Neural progenitor cell (in vitro differentiated cells): ENCODE results near the gene PPM1B. TPM values are rescaled to one million over a fixed set of nuclear protein-coding genes. Genes with fewer than 3 reads are reported as not detected.

ENCODE experiments used
- DNase-seq: peaks from one replicate; pipeline ENCODE4 v3.0.0-alpha.2; 2016; ENCODE audit warnings: low spot score
- H2AFZ ChIP-seq: fragments of 200-600 bp; sonication (generic); replicated peaks from 2 replicates; pipeline ENCODE4 v1.6.1; 2016; ENCODE audit warnings: antibody characterized with exemption
- H3F3A ChIP-seq: fragments of 200-600 bp; sonication (generic); 2 replicates; pipeline ENCODE4 v1.6.1; 2016; ENCODE audit warnings: antibody characterized with exemption, low read depth
- H3K27ac ChIP-seq: fragments of 200-600 bp; sonication (generic); 2 replicates; pipeline ENCODE4 v1.5.1; 2016; ENCODE audit warnings: mild to moderate bottlenecking
- H3K27me3 ChIP-seq: fragments of 200-600 bp; sonication (generic); 2 replicates; pipeline ENCODE4 v1.6.1; 2016; ENCODE audit warnings: mild to moderate bottlenecking, moderate library complexity
- H3K36me3 ChIP-seq: fragments of 200-600 bp; sonication (generic); 2 replicates; pipeline ENCODE4 v1.5.1; 2016
- H3K4me1 ChIP-seq: fragments of 200-600 bp; sonication (generic); 2 replicates; pipeline ENCODE4 v1.6.1; 2016; ENCODE audit warnings: mixed run types
- H3K4me2 ChIP-seq: fragments of 200-600 bp; sonication (generic); 2 replicates; pipeline ENCODE4 v1.6.1; 2016
- H3K4me3 ChIP-seq: fragments of 200-600 bp; sonication (generic); 2 replicates; pipeline ENCODE4 v1.5.1; 2016
- H3K79me2 ChIP-seq: fragments of 200-600 bp; sonication (generic); 2 replicates; pipeline ENCODE4 v1.6.1; 2016; ENCODE audit warnings: low read depth
- H3K9ac ChIP-seq: fragments of 200-600 bp; sonication (generic); 2 replicates; pipeline ENCODE4 v1.6.1; 2016
- H3K9me3 ChIP-seq: fragments of 200-600 bp; sonication (generic); 2 replicates; pipeline ENCODE4 v1.5.1; 2016; ENCODE audit warnings: low read depth
- H4K20me1 ChIP-seq: fragments of 200-600 bp; sonication (generic); 2 replicates; pipeline ENCODE4 v1.6.1; 2016; ENCODE audit warnings: low read depth
- H3K27ac Mint-ChIP-seq: 3 replicates; pipeline ENCODE4 v1.8.0; 2021; ENCODE audit warnings: mixed read lengths
- H3K27me3 Mint-ChIP-seq: 2 replicates; pipeline ENCODE4 v1.8.0; 2022; ENCODE audit warnings: low read depth, mild to moderate bottlenecking, inconsistent platforms, moderate library complexity, mixed read lengths; ENCODE audit not compliant: insufficient read depth
- H3K36me3 Mint-ChIP-seq: 3 replicates; pipeline ENCODE4 v1.8.0; 2021; ENCODE audit warnings: mixed read lengths
- H3K4me1 Mint-ChIP-seq: 3 replicates; pipeline ENCODE4 v1.8.0; 2021; ENCODE audit warnings: mixed read lengths
- H3K4me3 Mint-ChIP-seq: 3 replicates; pipeline ENCODE4 v1.8.0; 2021; ENCODE audit warnings: mild to moderate bottlenecking, moderate library complexity, mixed read lengths
- H3K9me3 Mint-ChIP-seq: 3 replicates; pipeline ENCODE4 v1.8.0; 2020; ENCODE audit warnings: mixed read lengths
- EZH2 ChIP-seq: fragments of 200-600 bp; sonication (generic); IDR thresholded peaks from 2 replicates; pipeline ENCODE4 v1.6.1; 2017; ENCODE audit warnings: antibody characterized with exemption, mild to moderate bottlenecking, moderate library complexity
- EZH2phosphoT487 ChIP-seq: fragments of 200-600 bp; sonication (generic); IDR thresholded peaks from 2 replicates; pipeline ENCODE4 v1.6.1; 2017; ENCODE audit warnings: antibody characterized with exemption
- total RNA-seq: library from RNA; depleted of rRNA; stranded (reverse); fragments of >200 nt; gene quantifications from 2 replicates; pipeline ENCODE4 v1.2.3, GENCODE V29; 2015; ENCODE audit warnings: low replicate concordance
- TF ChIP-seq, protein P1 (sequence below): fragments of 200-600 bp; sonication (generic); IDR thresholded peaks from 2 replicates; pipeline ENCODE4 v1.5.1; 2017; ENCODE audit warnings: antibody characterized with exemption, mild to moderate bottlenecking

PPM1B gene
- total RNA-seq, 1 donor from 2014 or later: 86.6 TPM

- Histone ChIP-seq H3K79me2 (no peaks in the 10 kb centered on the region), H3K27ac (peak overlapping the region; percentile 64), H3K9me3 (no peaks in the 10 kb centered on the region), H3K4me3 (no peak overlapping the region), H2AFZ (no peak overlapping the region), H3K9ac (no peak overlapping the region), H3K4me1 (peaks cover 14% of the 10 kb centered on the region), H3K36me3 (no peaks in the 10 kb centered on the region), H3K4me2 (peak overlapping the region; percentile 31), H4K20me1 (no peaks in the 10 kb centered on the region), H3F3A (peaks cover 35% of the 10 kb centered on the region), H3K27me3 (no peaks in the 10 kb centered on the region)
- H3K27me3 Mint-ChIP-seq: no peaks in the 10 kb centered on the region
- H3K27ac Mint-ChIP-seq: peak overlapping the region; percentile 3
- H3K9me3 Mint-ChIP-seq: no peaks in the 10 kb centered on the region
- H3K36me3 Mint-ChIP-seq: no peaks in the 10 kb centered on the region
- H3K4me3 Mint-ChIP-seq: no peak overlapping the region
- peak; percentile 18 for DNase-seq
- H3K4me1 Mint-ChIP-seq: peaks cover 5% of the 10 kb centered on the region
- no peak for TF ChIP-seq EZH2
- TF ChIP-seq, protein P1, sequence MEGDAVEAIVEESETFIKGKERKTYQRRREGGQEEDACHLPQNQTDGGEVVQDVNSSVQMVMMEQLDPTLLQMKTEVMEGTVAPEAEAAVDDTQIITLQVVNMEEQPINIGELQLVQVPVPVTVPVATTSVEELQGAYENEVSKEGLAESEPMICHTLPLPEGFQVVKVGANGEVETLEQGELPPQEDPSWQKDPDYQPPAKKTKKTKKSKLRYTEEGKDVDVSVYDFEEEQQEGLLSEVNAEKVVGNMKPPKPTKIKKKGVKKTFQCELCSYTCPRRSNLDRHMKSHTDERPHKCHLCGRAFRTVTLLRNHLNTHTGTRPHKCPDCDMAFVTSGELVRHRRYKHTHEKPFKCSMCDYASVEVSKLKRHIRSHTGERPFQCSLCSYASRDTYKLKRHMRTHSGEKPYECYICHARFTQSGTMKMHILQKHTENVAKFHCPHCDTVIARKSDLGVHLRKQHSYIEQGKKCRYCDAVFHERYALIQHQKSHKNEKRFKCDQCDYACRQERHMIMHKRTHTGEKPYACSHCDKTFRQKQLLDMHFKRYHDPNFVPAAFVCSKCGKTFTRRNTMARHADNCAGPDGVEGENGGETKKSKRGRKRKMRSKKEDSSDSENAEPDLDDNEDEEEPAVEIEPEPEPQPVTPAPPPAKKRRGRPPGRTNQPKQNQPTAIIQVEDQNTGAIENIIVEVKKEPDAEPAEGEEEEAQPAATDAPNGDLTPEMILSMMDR: no peak
- TF ChIP-seq EZH2phosphoT487: no peak
Measured at GRCh38 chr2:44233450-44234128, 64.9 kb downstream of the PPM1B start.

- Histone ChIP-seq H3K4me2 (no peak overlapping the region), H3K9ac (no peak overlapping the region), H3K4me1 (peaks cover 14% of the 10 kb centered on the region), H3K9me3 (no peaks in the 10 kb centered on the region), H3K4me3 (no peak overlapping the region), H4K20me1 (no peaks in the 10 kb centered on the region), H3K27me3 (no peaks in the 10 kb centered on the region), H3K79me2 (no peaks in the 10 kb centered on the region), H2AFZ (no peak overlapping the region), H3K27ac (no peak overlapping the region), H3F3A (peaks cover 26% of the 10 kb centered on the region), H3K36me3 (no peaks in the 10 kb centered on the region)
- TF ChIP-seq EZH2 (no peak), EZH2phosphoT487 (no peak)
- TF ChIP-seq, protein P1: no peak
- no peaks in the 10 kb centered on the region for H3K9me3 Mint-ChIP-seq
- peaks cover 5% of the 10 kb centered on the region for H3K4me1 Mint-ChIP-seq
- H3K27me3 Mint-ChIP-seq: peaks cover 3% of the 10 kb centered on the region
- H3K36me3 Mint-ChIP-seq: no peaks in the 10 kb centered on the region
- DNase-seq: no peak
- H3K4me3 Mint-ChIP-seq: no peak overlapping the region
- H3K27ac Mint-ChIP-seq: no peak overlapping the region
Measured at GRCh38 chr2:44237221-44237620, 68.5 kb downstream of the PPM1B start.

GRCh38 chr2:44242904-44243303 lies 74.2 kb downstream of the PPM1B start:
- H3F3A ChIP-seq: peaks cover 22% of the 10 kb centered on the region
- no peak overlapping the region for H3K4me3 ChIP-seq
- H3K27ac Mint-ChIP-seq: no peak overlapping the region
- H3K36me3 Mint-ChIP-seq: no peaks in the 10 kb centered on the region
- H3K4me2 ChIP-seq: no peak overlapping the region
- no peaks in the 10 kb centered on the region for H4K20me1 ChIP-seq
- no peak overlapping the region for H2AFZ ChIP-seq
- H3K4me1 ChIP-seq: peaks cover 20% of the 10 kb centered on the region
- TF ChIP-seq, protein P1: no peak
- TF ChIP-seq EZH2phosphoT487 (no peak), EZH2 (no peak)
- H3K79me2 ChIP-seq: no peaks in the 10 kb centered on the region
- no peaks in the 10 kb centered on the region for H3K9me3 Mint-ChIP-seq
- no peak overlapping the region for H3K4me3 Mint-ChIP-seq
- H3K9me3 ChIP-seq: no peaks in the 10 kb centered on the region
- H3K36me3 ChIP-seq: no peaks in the 10 kb centered on the region
- DNase-seq: no peak
- no peaks in the 10 kb centered on the region for H3K27me3 ChIP-seq
- H3K27me3 Mint-ChIP-seq: peaks cover 3% of the 10 kb centered on the region
- peak overlapping the region; percentile 31 for H3K27ac ChIP-seq
- peaks cover 10% of the 10 kb centered on the region for H3K4me1 Mint-ChIP-seq
- H3K9ac ChIP-seq: no peak overlapping the region
